Measurements from ENCODE around the gene SPOCK1. TPM values are rescaled to one million over a fixed set of nuclear protein-coding genes. Genes with fewer than 3 reads are reported as not detected.
A peak's percentile ranks its signal among the peaks of the same experiment; 100 is the strongest.

The SPOCK1 gene
- total RNA-seq, 1 donor from 2014 or later = 900 TPM

GRCh38 chr5:137096149-137097103 lies 402.7 kb downstream of the SPOCK1 start:
- Mint-ChIP-seq H3K36me3 (ENCODE audit: unreplicated experiment) (peaks cover 7% of the 10 kb centered on the region), H3K27ac (ENCODE audit: unreplicated experiment) (no peak overlapping the region), H3K4me3 (ENCODE audit: unreplicated experiment) (no peak overlapping the region), H3K4me1 (ENCODE audit: unreplicated experiment) (peaks cover 8% of the 10 kb centered on the region), H3K27me3 (ENCODE audit: unreplicated experiment) (no peaks in the 10 kb centered on the region), H3K9me3 (ENCODE audit: unreplicated experiment) (no peaks in the 10 kb centered on the region)
- TF ChIP-seq, protein P1, sequence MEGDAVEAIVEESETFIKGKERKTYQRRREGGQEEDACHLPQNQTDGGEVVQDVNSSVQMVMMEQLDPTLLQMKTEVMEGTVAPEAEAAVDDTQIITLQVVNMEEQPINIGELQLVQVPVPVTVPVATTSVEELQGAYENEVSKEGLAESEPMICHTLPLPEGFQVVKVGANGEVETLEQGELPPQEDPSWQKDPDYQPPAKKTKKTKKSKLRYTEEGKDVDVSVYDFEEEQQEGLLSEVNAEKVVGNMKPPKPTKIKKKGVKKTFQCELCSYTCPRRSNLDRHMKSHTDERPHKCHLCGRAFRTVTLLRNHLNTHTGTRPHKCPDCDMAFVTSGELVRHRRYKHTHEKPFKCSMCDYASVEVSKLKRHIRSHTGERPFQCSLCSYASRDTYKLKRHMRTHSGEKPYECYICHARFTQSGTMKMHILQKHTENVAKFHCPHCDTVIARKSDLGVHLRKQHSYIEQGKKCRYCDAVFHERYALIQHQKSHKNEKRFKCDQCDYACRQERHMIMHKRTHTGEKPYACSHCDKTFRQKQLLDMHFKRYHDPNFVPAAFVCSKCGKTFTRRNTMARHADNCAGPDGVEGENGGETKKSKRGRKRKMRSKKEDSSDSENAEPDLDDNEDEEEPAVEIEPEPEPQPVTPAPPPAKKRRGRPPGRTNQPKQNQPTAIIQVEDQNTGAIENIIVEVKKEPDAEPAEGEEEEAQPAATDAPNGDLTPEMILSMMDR (IDR thresholded peaks at IDR 0.05) = no peak
- DNase-seq (ENCODE audit: extremely low spot score, unreplicated experiment) = no peak

DNA sequence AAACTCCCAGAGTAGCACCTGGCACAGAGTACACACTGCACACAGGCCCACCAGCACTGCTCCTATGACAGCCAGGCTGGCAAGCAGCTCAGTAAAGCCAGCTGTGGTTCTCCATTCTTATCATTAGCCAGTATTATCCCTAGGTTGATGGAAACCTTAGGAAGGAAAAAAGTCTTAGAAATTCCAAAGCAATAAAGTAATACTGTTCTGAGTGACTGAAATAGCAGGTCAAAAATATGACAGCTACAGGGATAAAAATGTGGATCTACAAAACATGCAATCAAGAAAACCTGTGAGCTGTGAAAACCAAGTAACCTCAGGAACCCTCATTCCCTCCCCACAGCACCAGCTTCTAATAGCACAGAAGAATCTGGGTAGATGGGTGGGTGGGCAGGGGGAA lies 403.5 kb downstream of the SPOCK1 start:
- Mint-ChIP-seq H3K27me3 (ENCODE audit: unreplicated experiment) (no peaks in the 10 kb centered on the region), H3K27ac (ENCODE audit: unreplicated experiment) (no peak overlapping the region), H3K36me3 (ENCODE audit: unreplicated experiment) (peaks cover 7% of the 10 kb centered on the region), H3K4me3 (ENCODE audit: unreplicated experiment) (no peak overlapping the region), H3K9me3 (ENCODE audit: unreplicated experiment) (no peaks in the 10 kb centered on the region), H3K4me1 (ENCODE audit: unreplicated experiment) (peaks cover 16% of the 10 kb centered on the region)
- TF ChIP-seq, protein P1 (IDR thresholded peaks at IDR 0.05) = no peak
- DNase-seq (ENCODE audit: extremely low spot score, unreplicated experiment) = no peak

GRCh38 chr5:137092831-137093230 lies 406.3 kb downstream of the SPOCK1 start:
- no peak for DNase-seq (ENCODE audit: extremely low spot score, unreplicated experiment)
- Mint-ChIP-seq H3K9me3 (ENCODE audit: unreplicated experiment) (no peaks in the 10 kb centered on the region), H3K4me1 (ENCODE audit: unreplicated experiment) (peaks cover 21% of the 10 kb centered on the region), H3K36me3 (ENCODE audit: unreplicated experiment) (peaks cover 3% of the 10 kb centered on the region), H3K27me3 (ENCODE audit: unreplicated experiment) (no peaks in the 10 kb centered on the region), H3K27ac (ENCODE audit: unreplicated experiment) (no peak overlapping the region), H3K4me3 (ENCODE audit: unreplicated experiment) (no peak overlapping the region)
- TF ChIP-seq, protein P1 (IDR thresholded peaks at IDR 0.05) = no peak

GRCh38 chr5:137091472-137091871 lies 407.7 kb downstream of the SPOCK1 start:
- DNase-seq (ENCODE audit: extremely low spot score, unreplicated experiment) = no peak
- TF ChIP-seq, protein P1 (IDR thresholded peaks at IDR 0.05) = no peak
- no peaks in the 10 kb centered on the region for H3K27me3 Mint-ChIP-seq (ENCODE audit: unreplicated experiment)
- H3K36me3 Mint-ChIP-seq (ENCODE audit: unreplicated experiment) = peaks cover 3% of the 10 kb centered on the region
- peaks cover 21% of the 10 kb centered on the region for H3K4me1 Mint-ChIP-seq (ENCODE audit: unreplicated experiment)
- no peaks in the 10 kb centered on the region for H3K9me3 Mint-ChIP-seq (ENCODE audit: unreplicated experiment)
- peak overlapping the region; percentile 5 for H3K27ac Mint-ChIP-seq (ENCODE audit: unreplicated experiment)
- H3K4me3 Mint-ChIP-seq (ENCODE audit: unreplicated experiment) = no peak overlapping the region

- no peak overlapping the region for H3K4me3 Mint-ChIP-seq (ENCODE audit: unreplicated experiment)
- peaks cover 21% of the 10 kb centered on the region for H3K4me1 Mint-ChIP-seq (ENCODE audit: unreplicated experiment)
- TF ChIP-seq, protein P1 (IDR thresholded peaks at IDR 0.05) = no peak
- no peak for DNase-seq (ENCODE audit: extremely low spot score, unreplicated experiment)
- no peak overlapping the region for H3K27ac Mint-ChIP-seq (ENCODE audit: unreplicated experiment)
- H3K9me3 Mint-ChIP-seq (ENCODE audit: unreplicated experiment) = no peaks in the 10 kb centered on the region
- peaks cover 3% of the 10 kb centered on the region for H3K36me3 Mint-ChIP-seq (ENCODE audit: unreplicated experiment)
- no peaks in the 10 kb centered on the region for H3K27me3 Mint-ChIP-seq (ENCODE audit: unreplicated experiment)
Observed at GRCh38 chr5:137090721-137091120, 408.4 kb downstream of the SPOCK1 start.

All from osteocyte (in vitro differentiated cells).